H9 (cell line): Measurements from ENCODE around the gene MST1. TPM values are rescaled to one million over a fixed set of nuclear protein-coding genes. Genes with fewer than 3 reads are reported as not detected.

Experiments
- DNase-seq: peaks from one replicate; pipeline ENCODE4 v3.0.0-alpha.2; 2017
- H2AFZ ChIP-seq: one replicate; pipeline ENCODE4 v1.6.1; 2013; ENCODE audit warnings: mild to moderate bottlenecking, low read length, control low read depth, moderate library complexity
- H2AK5ac ChIP-seq: 2 replicates; pipeline ENCODE4 v1.6.1; 2013; ENCODE audit warnings: low read length, control low read depth, mixed read lengths; ENCODE audit not compliant: insufficient read length
- H2BK120ac ChIP-seq: one replicate; pipeline ENCODE4 v1.6.1; 2013; ENCODE audit warnings: low read depth, mild to moderate bottlenecking, low read length, control low read depth, inconsistent platforms; ENCODE audit not compliant: poor library complexity, severe bottlenecking
- H2BK12ac ChIP-seq: 2 replicates; pipeline ENCODE4 v1.6.1; 2013; ENCODE audit warnings: low read length, control low read depth, mixed read lengths, low read depth; ENCODE audit not compliant: insufficient read length
- H2BK15ac ChIP-seq: 2 replicates; pipeline ENCODE4 v1.6.1; 2013; ENCODE audit warnings: low read depth, low read length, control low read depth
- H2BK20ac ChIP-seq: one replicate; pipeline ENCODE4 v1.6.1; 2013; ENCODE audit warnings: low read depth, mild to moderate bottlenecking, low read length, control low read depth, inconsistent platforms; ENCODE audit not compliant: poor library complexity, severe bottlenecking
- H2BK5ac ChIP-seq: 2 replicates; pipeline ENCODE4 v1.6.1; 2013; ENCODE audit warnings: low read length, control low read depth, mixed read lengths; ENCODE audit not compliant: insufficient read length
- H3K14ac ChIP-seq: 2 replicates; pipeline ENCODE4 v1.6.1; 2013; ENCODE audit warnings: low read length, control low read depth; ENCODE audit not compliant: insufficient read depth
- H3K18ac ChIP-seq: 2 replicates; pipeline ENCODE4 v1.6.1; 2013; ENCODE audit warnings: low read depth, mild to moderate bottlenecking, mixed read lengths, low read length, control low read depth; ENCODE audit not compliant: insufficient read length
- H3K23ac ChIP-seq: 2 replicates; pipeline ENCODE4 v1.6.1; 2013; ENCODE audit warnings: low read length, control low read depth, mixed read lengths, low read depth; ENCODE audit not compliant: insufficient read length
- H3K23me2 ChIP-seq: 2 replicates; pipeline ENCODE4 v1.6.1; 2013; ENCODE audit warnings: low read depth, mild to moderate bottlenecking, mixed read lengths, low read length, control low read depth; ENCODE audit not compliant: insufficient read length, poor library complexity, severe bottlenecking
- H3K27ac ChIP-seq: 2 replicates; pipeline ENCODE4 v1.5.1; 2013; ENCODE audit warnings: low read length, control low read depth, mixed read lengths, low read depth; ENCODE audit not compliant: insufficient read length
- H3K27me3 ChIP-seq: 2 replicates; pipeline ENCODE4 v1.6.1; 2013; ENCODE audit warnings: low read length, control low read depth, inconsistent platforms; ENCODE audit not compliant: insufficient read depth
- H3K4ac ChIP-seq: 2 replicates; pipeline ENCODE4 v1.6.1; 2013; ENCODE audit warnings: low read depth, mild to moderate bottlenecking, control low read depth, inconsistent platforms, low read length, moderate library complexity
- H3K4me1 ChIP-seq: 2 replicates; pipeline ENCODE4 v1.6.1; 2013; ENCODE audit warnings: low read length, control low read depth, inconsistent platforms; ENCODE audit not compliant: insufficient read depth
- H3K4me2 ChIP-seq: 2 replicates; pipeline ENCODE4 v1.6.1; 2013; ENCODE audit warnings: low read length, control low read depth, mixed read lengths; ENCODE audit not compliant: insufficient read length, insufficient read depth
- H3K56ac ChIP-seq: 2 replicates; pipeline ENCODE4 v1.6.1; 2013; ENCODE audit warnings: low read depth, mild to moderate bottlenecking, mixed read lengths, low read length, control low read depth; ENCODE audit not compliant: insufficient read length
- H3K79me1 ChIP-seq: 2 replicates; pipeline ENCODE4 v1.6.1; 2013; ENCODE audit warnings: low read depth, mild to moderate bottlenecking, moderate library complexity, low read length, control low read depth, inconsistent platforms; ENCODE audit not compliant: insufficient read depth, poor library complexity, severe bottlenecking
- H3K79me2 ChIP-seq: 2 replicates; pipeline ENCODE4 v1.6.1; 2013; ENCODE audit warnings: low read length, control low read depth, inconsistent platforms; ENCODE audit not compliant: insufficient read depth
- H3K9ac ChIP-seq: 2 replicates; pipeline ENCODE4 v1.6.1; 2013; ENCODE audit warnings: low read length, control low read depth, mixed read lengths; ENCODE audit not compliant: insufficient read length; ENCODE audit errors: extremely low read depth
- H3K9me3 ChIP-seq: one replicate; pipeline ENCODE4 v1.6.1; 2013; ENCODE audit warnings: low read depth, low read length, inconsistent platforms; ENCODE audit not compliant: control insufficient read depth
- H3T11ph ChIP-seq: one replicate; pipeline ENCODE4 v1.6.1; 2013; ENCODE audit warnings: mild to moderate bottlenecking, low read length, control low read depth, inconsistent platforms
- H4K20me1 ChIP-seq: one replicate; pipeline ENCODE4 v1.6.1; 2013; ENCODE audit not compliant: control insufficient read depth, insufficient read length, insufficient read depth
- H4K5ac ChIP-seq: 2 replicates; pipeline ENCODE4 v1.6.1; 2013; ENCODE audit warnings: low read depth, mild to moderate bottlenecking, mixed read lengths, low read length, control low read depth; ENCODE audit not compliant: insufficient read length
- H4K8ac ChIP-seq: replicated peaks from 2 replicates; pipeline ENCODE4 v1.6.1; 2013; ENCODE audit warnings: low read length, control low read depth, mixed read lengths, low read depth; ENCODE audit not compliant: insufficient read length
- H4K91ac ChIP-seq: 2 replicates; pipeline ENCODE4 v1.6.1; 2013; ENCODE audit warnings: low read depth, mild to moderate bottlenecking, moderate library complexity, mixed read lengths, low read length, control low read depth; ENCODE audit not compliant: insufficient read length
- H3K27ac Mint-ChIP-seq, 3 experiments: 2 replicates in 2 of 3; 3 replicates in 1 of 3; pipeline ENCODE4 v1.8.0; 2020 to 2021; ENCODE audit warnings: mixed read lengths in 3 of 3, mild to moderate bottlenecking in 1 of 3, moderate library complexity in 1 of 3
- H3K27me3 Mint-ChIP-seq: 2 replicates; pipeline ENCODE4 v1.8.0; 2021; ENCODE audit warnings: low read depth, mild to moderate bottlenecking, moderate library complexity, mixed read lengths
- H3K36me3 Mint-ChIP-seq, 3 experiments: 2 replicates in 2 of 3; 3 replicates in 1 of 3; pipeline ENCODE4 v1.8.0; 2020 to 2021; ENCODE audit warnings: low read depth in 3 of 3, mixed read lengths in 3 of 3; ENCODE audit not compliant: insufficient read depth in 1 of 3
- H3K4me1 Mint-ChIP-seq, 2 experiments: 2 replicates each; pipeline ENCODE4 v1.8.0; 2020; ENCODE audit warnings: mixed read lengths in 2 of 2
- H3K4me3 Mint-ChIP-seq, 2 experiments: 2 replicates in 1 of 2; 3 replicates in 1 of 2; pipeline ENCODE4 v1.8.0; 2020 to 2021; ENCODE audit warnings: mild to moderate bottlenecking in 2 of 2, mixed read lengths in 2 of 2, moderate library complexity in 1 of 2
- H3K9me3 Mint-ChIP-seq, 2 experiments: 2 replicates in 1 of 2; 3 replicates in 1 of 2; pipeline ENCODE4 v1.8.0; 2020; ENCODE audit warnings: mild to moderate bottlenecking in 2 of 2, mixed read lengths in 2 of 2, moderate library complexity in 1 of 2
- WGBS: extraction: QIAGEN DNeasy Blood & Tissue Kit; methylation state at CpG from one replicate; pipeline ENCODE4 v1.1.7; 2013; ENCODE audit warnings: missing lambda C conversion rate, low lambda C conversion rate, mixed read lengths; ENCODE audit not compliant: insufficient read length; ENCODE audit errors: extremely low coverage; 5-methylcytosine and 5-hydroxymethylcytosine counted together
- total RNA-seq: library from RNA; stranded (reverse); gene quantifications from 2 replicates; pipeline ENCODE4 v1.2.1, GENCODE V29; 2021
- TF ChIP-seq, protein P1 (sequence below): fragments of 200-600 bp; sonication (generic); conservative IDR thresholded peaks from 3 replicates; pipeline ENCODE4 v1.8.0; 2021; ENCODE audit warnings: antibody characterized with exemption, mild to moderate bottlenecking

Gene MST1
- total RNA-seq, 1 experiment from 2014 or later: 8.9 TPM

DNA sequence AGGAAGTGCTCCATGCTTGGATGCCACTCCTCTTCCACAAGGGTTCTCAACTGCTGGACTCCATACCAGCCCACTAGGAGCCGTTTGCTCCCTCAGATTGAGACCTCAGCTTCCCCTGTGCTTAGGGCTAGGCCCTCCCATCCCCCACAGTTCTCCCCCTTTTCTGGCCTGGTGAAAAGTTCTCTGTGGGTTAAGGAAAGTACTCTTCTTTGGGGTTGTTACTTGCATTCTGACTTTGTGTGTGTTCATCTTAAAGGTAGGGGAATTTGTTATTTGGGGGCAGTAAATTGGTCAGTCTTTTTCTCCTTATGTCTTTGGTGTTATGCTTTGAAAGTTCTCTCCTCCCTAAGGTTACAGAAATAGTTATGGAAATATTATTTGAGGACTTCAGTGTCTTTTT is 39.1 kb downstream of the MST1 start:
- H3K4ac ChIP-seq: no peak overlapping the region
- H2AK5ac ChIP-seq: no peak overlapping the region
- H4K5ac ChIP-seq: no peak overlapping the region
- no peaks in the 10 kb centered on the region for H4K20me1 ChIP-seq
- no peak for DNase-seq
- H2BK12ac ChIP-seq: no peak overlapping the region
- Mint-ChIP-seq H3K27ac (no peak overlapping the region), H3K4me3 (no peak overlapping the region), H3K27me3 (no peaks in the 10 kb centered on the region), H3K36me3 (no peaks in the 10 kb centered on the region; a peak in 1 of 7 replicates), H3K4me1 (no peaks in the 10 kb centered on the region), H3K9me3 (no peaks in the 10 kb centered on the region)
- no CpG with 5 or more reads among the region's 1 CpG for WGBS
- no peak overlapping the region for H3K27ac ChIP-seq
- no peak overlapping the region for H2AFZ ChIP-seq
- no peaks in the 10 kb centered on the region for H3K4me1 ChIP-seq
- no peak overlapping the region for H3K23ac ChIP-seq
- no peak overlapping the region for H3K14ac ChIP-seq
- H3K18ac ChIP-seq: no peak overlapping the region
- H3K79me2 ChIP-seq: no peaks in the 10 kb centered on the region
- no peak overlapping the region for H4K91ac ChIP-seq
- TF ChIP-seq, protein P1, sequence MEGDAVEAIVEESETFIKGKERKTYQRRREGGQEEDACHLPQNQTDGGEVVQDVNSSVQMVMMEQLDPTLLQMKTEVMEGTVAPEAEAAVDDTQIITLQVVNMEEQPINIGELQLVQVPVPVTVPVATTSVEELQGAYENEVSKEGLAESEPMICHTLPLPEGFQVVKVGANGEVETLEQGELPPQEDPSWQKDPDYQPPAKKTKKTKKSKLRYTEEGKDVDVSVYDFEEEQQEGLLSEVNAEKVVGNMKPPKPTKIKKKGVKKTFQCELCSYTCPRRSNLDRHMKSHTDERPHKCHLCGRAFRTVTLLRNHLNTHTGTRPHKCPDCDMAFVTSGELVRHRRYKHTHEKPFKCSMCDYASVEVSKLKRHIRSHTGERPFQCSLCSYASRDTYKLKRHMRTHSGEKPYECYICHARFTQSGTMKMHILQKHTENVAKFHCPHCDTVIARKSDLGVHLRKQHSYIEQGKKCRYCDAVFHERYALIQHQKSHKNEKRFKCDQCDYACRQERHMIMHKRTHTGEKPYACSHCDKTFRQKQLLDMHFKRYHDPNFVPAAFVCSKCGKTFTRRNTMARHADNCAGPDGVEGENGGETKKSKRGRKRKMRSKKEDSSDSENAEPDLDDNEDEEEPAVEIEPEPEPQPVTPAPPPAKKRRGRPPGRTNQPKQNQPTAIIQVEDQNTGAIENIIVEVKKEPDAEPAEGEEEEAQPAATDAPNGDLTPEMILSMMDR: no peak
- no peak overlapping the region for H3T11ph ChIP-seq
- H3K79me1 ChIP-seq: no peaks in the 10 kb centered on the region
- no peak overlapping the region for H2BK20ac ChIP-seq
- no peak overlapping the region for H2BK5ac ChIP-seq
- H3K9ac ChIP-seq: no peak overlapping the region
- H3K56ac ChIP-seq: no peak overlapping the region
- no peak overlapping the region for H2BK120ac ChIP-seq
- H3K4me2 ChIP-seq: no peak overlapping the region
- H3K27me3 ChIP-seq: no peaks in the 10 kb centered on the region
- no peaks in the 10 kb centered on the region for H3K9me3 ChIP-seq
- H3K23me2 ChIP-seq: no peaks in the 10 kb centered on the region
- H2BK15ac ChIP-seq: no peak overlapping the region
- H4K8ac ChIP-seq: no peak overlapping the region
